Measurements from ENCODE around the gene CENPE.

The CENPE gene

GRCh38 chr4:103123114-103123513 lies 75.0 kb downstream of the CENPE start:
- DNase-seq (ENCODE audit: low spot score): no peak

GRCh38 chr4:103118166-103118565 lies 80.0 kb downstream of the CENPE start:
- no peak for DNase-seq (ENCODE audit: low spot score)

GRCh38 chr4:103111598-103111997 lies 86.5 kb downstream of the CENPE start:
- DNase-seq (ENCODE audit: low spot score): no peak

- DNase-seq (ENCODE audit: low spot score): no peak
Measured at GRCh38 chr4:103108542-103108941, 89.6 kb downstream of the CENPE start.

- no peak for DNase-seq (ENCODE audit: low spot score)
Measured at GRCh38 chr4:103105558-103106356, 92.4 kb downstream of the CENPE start.

GRCh38 chr4:103104886-103105285 lies 93.3 kb downstream of the CENPE start:
- no peak for DNase-seq (ENCODE audit: low spot score)

- no peak for DNase-seq (ENCODE audit: low spot score)
Measured at GRCh38 chr4:103100691-103101090, 97.5 kb downstream of the CENPE start.

- peak; percentile 88 for DNase-seq (ENCODE audit: low spot score)
Measured at GRCh38 chr4:103099691-103100392, 98.3 kb downstream of the CENPE start, which contains the start of gene BDH2. BDH2 (minus strand) TSS chr4:103099834; CDS start chr4:103096254, 3,580 bp downstream.

- DNase-seq (ENCODE audit: low spot score): peak; percentile 8
Measured at GRCh38 chr4:103098756-103099440, 99.2 kb downstream of the CENPE start.

GRCh38 chr4:103098341-103098740 lies 99.8 kb downstream of the CENPE start:
- DNase-seq (ENCODE audit: low spot score): peak; percentile 3

- no peak for DNase-seq (ENCODE audit: low spot score)
Measured at GRCh38 chr4:103097112-103097511, 101.0 kb downstream of the CENPE start.

- DNase-seq (ENCODE audit: low spot score): peak; percentile 42
Measured at GRCh38 chr4:103095080-103095479, 103.1 kb downstream of the CENPE start.

- no peak for DNase-seq (ENCODE audit: low spot score)
Measured at GRCh38 chr4:103092245-103092644, 105.9 kb downstream of the CENPE start.

- DNase-seq (ENCODE audit: low spot score): peak; percentile 76
Measured at GRCh38 chr4:103091601-103092223, 106.4 kb downstream of the CENPE start.

- no peak for DNase-seq (ENCODE audit: low spot score)
Measured at GRCh38 chr4:103089481-103089880, 108.7 kb downstream of the CENPE start.

GRCh38 chr4:103086551-103086950 lies 111.6 kb downstream of the CENPE start:
- no peak for DNase-seq (ENCODE audit: low spot score)

GRCh38 chr4:103085555-103086196 lies 112.5 kb downstream of the CENPE start:
- no peak for DNase-seq (ENCODE audit: low spot score)

- DNase-seq (ENCODE audit: low spot score): no peak
Measured at GRCh38 chr4:103079621-103080020, 118.5 kb downstream of the CENPE start.

- DNase-seq (ENCODE audit: low spot score): peak; percentile 45
Measured at GRCh38 chr4:103076747-103077347, 121.3 kb downstream of the CENPE start, which contains the start of gene SLC9B2. SLC9B2 (minus strand) TSS chr4:103076761; CDS start chr4:103067550, 9,211 bp downstream.

GRCh38 chr4:103075894-103076746 lies 122.0 kb downstream of the CENPE start:
- DNase-seq (ENCODE audit: low spot score): peak; percentile 48
